ENCODE data around the gene KNDC1. TPM values are rescaled to one million over a fixed set of nuclear protein-coding genes. Genes with fewer than 3 reads are reported as not detected.
A peak's percentile ranks its signal among the peaks of the same experiment; 100 is the strongest.

KNDC1 gene
- total and polyA plus RNA-seq, 10 of the 15 experiments (the other 5 are each of a cell fraction or from before 2014, with no cell fraction given): 0.03 to 0.11 (median 0.05) TPM; not detected in 7

- intact Hi-C loops (cut with micrococcal nuclease; ENCODE audit: unreplicated experiment) (no loop called here), in situ Hi-C loops (cut with MboI) (no loop called here)
- no peaks in the 10 kb centered on the region for H4K20me1 ChIP-seq (ENCODE audit: control insufficient read depth, insufficient read depth)
- no peak overlapping the region for H2AFZ ChIP-seq (ENCODE audit: control insufficient read depth, low read depth, low read length)
- RAD21 ChIA-PET (ENCODE audit: unreplicated experiment): no interaction called here
- no peak for FAIRE-seq
- no peak for DNase-seq (ENCODE audit: low read depth, low spot score)
- no peaks in the 10 kb centered on the region for H3K79me2 ChIP-seq (ENCODE audit: control insufficient read depth, insufficient read depth, low read length)
- no peaks in the 10 kb centered on the region for H3K4me1 ChIP-seq (ENCODE audit: control insufficient read depth, insufficient read depth, low read length)
- H3K4me2 ChIP-seq (ENCODE audit: control insufficient read depth, insufficient read depth): no peak overlapping the region
- CTCF ChIA-PET: no interaction called here
- WGBS (ENCODE audit: insufficient coverage, insufficient replicate concordance, low lambda C conversion rate, missing lambda C conversion rate): 72% methylated on average over 24 of the region's 24 CpGs
- no peak overlapping the region for H3K4me3 ChIP-seq
- no peaks in the 10 kb centered on the region for H3K27me3 ChIP-seq (replicated peaks in 1 of 2; ENCODE audit: control insufficient read depth in 2 of 2, insufficient read depth in 2 of 2, low read length in 1 of 2)
- H3K9ac ChIP-seq (ENCODE audit: control insufficient read depth, insufficient read depth, low read length): no peak overlapping the region
- no peaks in the 10 kb centered on the region for H3K36me3 ChIP-seq (ENCODE audit: control insufficient read depth in 2 of 2, insufficient read depth in 2 of 2, low read length in 1 of 2)
- no peak overlapping the region for H3K27ac ChIP-seq (ENCODE audit: control insufficient read depth, insufficient read depth)
- SMC1A ChIA-PET (ENCODE audit: uncharacterized antibody, unreplicated experiment): no interaction called here
- POLR2A ChIA-PET: no interaction called here
- TF ChIP-seq TCF3 (IDR thresholded peaks at IDR 0.05; ENCODE audit: borderline replicate concordance, insufficient read depth, low read depth, low read length): no peak
- TF ChIP-seq ATF7 (IDR thresholded peaks at IDR 0.05; ENCODE audit: low read depth): no peak
- no peak for TF ChIP-seq KDM1A (IDR thresholded peaks at IDR 0.05; ENCODE audit: borderline replicate concordance)
- TF ChIP-seq STAT1 (conservative IDR thresholded peaks at IDR 0.05): no peak
- TF ChIP-seq CEBPB (IDR thresholded peaks at IDR 0.05; ENCODE audit: borderline replicate concordance in 1 of 2, low read depth in 2 of 2, low read length in 2 of 2): no peak
- TF ChIP-seq LARP7 (IDR thresholded peaks at IDR 0.05): no peak
- TF ChIP-seq BCL3 (IDR thresholded peaks at IDR 0.05; ENCODE audit: borderline replicate concordance, insufficient read depth, low read depth, low read length, poor library complexity, severe bottlenecking): peak; percentile 57
- ATAC-seq: no peak
- H3K9me3 ChIP-seq (replicated peaks; ENCODE audit: control insufficient read depth, insufficient read depth, low read length): no peaks in the 10 kb centered on the region
- no TSS peak for BruUV-seq (replicated peaks)
Observed at GRCh38 chr10:133156674-133157579, 3.1 kb upstream of the KNDC1 start.
